Fibroblast of the aortic adventitia (primary cell): ENCODE measurements around the gene SPRYD4. TPM values are rescaled to one million over a fixed set of nuclear protein-coding genes. Genes with fewer than 3 reads are reported as not detected.

ENCODE experiments used
- DNase-seq: peaks from one replicate; pipeline ENCODE4 v3.0.0-alpha.2; 2010; ENCODE audit warnings: low read depth
- H3K4me3 ChIP-seq: 2 replicates; pipeline ENCODE4 v1.5.1; 2011; ENCODE audit warnings: low read depth, mild to moderate bottlenecking, control low read depth, low read length, moderate library complexity
- total RNA-seq: library from RNA; depleted of rRNA; stranded (reverse); fragments of >200 nt; gene quantifications from 2 replicates; pipeline ENCODE4 v1.2.3, GENCODE V29; 2012; ENCODE audit warnings: low replicate concordance
- TF ChIP-seq, protein P1 (sequence below): IDR thresholded peaks from 2 replicates; pipeline ENCODE4 v1.5.1; 2011; ENCODE audit warnings: mild to moderate bottlenecking, low read length, control low read depth, inconsistent platforms; ENCODE audit not compliant: insufficient read depth

SPRYD4 gene
- total RNA-seq: 2.3 and 3.0 TPM in 2 replicates

DNA sequence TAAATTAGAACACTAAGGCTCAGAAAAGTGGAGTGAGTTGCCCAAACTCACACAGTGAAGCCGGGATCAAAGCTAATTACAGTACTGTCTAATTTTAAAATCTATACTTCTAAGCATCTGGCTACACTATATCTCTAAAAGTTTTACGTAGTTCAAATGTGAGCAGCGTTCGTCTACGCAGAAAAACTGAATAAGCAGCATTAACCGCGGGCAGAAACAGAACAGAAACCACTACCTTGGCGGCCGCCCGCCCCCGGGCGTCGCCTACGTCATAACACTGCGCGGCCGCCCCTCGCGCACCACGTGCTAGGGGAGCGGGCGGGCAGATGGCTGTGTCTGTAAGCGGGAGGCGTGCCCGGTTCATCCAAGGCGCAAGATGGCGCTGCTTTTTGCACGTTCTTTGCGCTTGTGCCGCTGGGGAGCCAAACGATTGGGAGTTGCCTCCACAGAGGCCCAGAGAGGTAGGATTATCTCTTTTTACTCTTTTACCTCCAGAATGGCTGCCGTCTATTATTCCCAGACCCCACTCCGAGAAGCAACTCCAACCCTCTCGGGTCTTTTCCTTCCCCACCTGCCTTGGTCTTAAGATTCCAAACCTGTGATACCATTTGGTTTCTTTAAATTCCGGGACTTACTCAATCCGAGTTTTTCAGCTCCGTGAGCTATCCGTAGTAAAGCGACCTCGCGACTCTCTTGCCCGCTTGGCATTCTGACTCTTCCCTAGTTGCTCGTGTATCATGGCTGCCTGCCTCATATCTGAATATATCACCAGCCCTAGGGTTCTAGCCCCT, at the start of gene SPRYD4:
Gene SPRYD4, plus strand, starts transcription at position 363 of the 791 bp plus-strand sequence. Its CDS starts 14 bp downstream, at position 377.
- TF ChIP-seq, protein P1, sequence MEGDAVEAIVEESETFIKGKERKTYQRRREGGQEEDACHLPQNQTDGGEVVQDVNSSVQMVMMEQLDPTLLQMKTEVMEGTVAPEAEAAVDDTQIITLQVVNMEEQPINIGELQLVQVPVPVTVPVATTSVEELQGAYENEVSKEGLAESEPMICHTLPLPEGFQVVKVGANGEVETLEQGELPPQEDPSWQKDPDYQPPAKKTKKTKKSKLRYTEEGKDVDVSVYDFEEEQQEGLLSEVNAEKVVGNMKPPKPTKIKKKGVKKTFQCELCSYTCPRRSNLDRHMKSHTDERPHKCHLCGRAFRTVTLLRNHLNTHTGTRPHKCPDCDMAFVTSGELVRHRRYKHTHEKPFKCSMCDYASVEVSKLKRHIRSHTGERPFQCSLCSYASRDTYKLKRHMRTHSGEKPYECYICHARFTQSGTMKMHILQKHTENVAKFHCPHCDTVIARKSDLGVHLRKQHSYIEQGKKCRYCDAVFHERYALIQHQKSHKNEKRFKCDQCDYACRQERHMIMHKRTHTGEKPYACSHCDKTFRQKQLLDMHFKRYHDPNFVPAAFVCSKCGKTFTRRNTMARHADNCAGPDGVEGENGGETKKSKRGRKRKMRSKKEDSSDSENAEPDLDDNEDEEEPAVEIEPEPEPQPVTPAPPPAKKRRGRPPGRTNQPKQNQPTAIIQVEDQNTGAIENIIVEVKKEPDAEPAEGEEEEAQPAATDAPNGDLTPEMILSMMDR: no peak
- H3K4me3 ChIP-seq: peak within 1 kb of the TSS; percentile 95
- peak; percentile 90 for DNase-seq

DNA sequence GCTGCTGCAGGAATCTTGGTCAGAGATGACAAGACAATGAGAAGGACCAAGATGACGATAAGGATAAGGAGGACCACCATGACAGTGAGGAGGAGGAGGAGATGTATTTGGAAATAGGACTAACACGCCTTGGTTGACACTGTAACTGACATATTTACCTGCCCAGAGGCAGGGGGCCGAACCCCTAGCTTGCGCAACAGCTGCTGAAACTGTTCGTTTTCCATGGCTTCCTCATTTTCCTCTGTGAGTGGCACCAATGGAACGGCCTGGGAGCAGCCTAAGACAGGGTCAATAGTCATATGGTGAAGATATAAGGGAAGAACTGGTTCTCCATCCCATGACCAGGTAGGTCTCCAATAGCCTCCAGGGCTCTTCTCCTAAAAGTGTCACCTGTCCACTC, 48.0 kb upstream of the SPRYD4 start:
- no peak for DNase-seq
- H3K4me3 ChIP-seq: no peak overlapping the region
- TF ChIP-seq, protein P1: no peak

DNA sequence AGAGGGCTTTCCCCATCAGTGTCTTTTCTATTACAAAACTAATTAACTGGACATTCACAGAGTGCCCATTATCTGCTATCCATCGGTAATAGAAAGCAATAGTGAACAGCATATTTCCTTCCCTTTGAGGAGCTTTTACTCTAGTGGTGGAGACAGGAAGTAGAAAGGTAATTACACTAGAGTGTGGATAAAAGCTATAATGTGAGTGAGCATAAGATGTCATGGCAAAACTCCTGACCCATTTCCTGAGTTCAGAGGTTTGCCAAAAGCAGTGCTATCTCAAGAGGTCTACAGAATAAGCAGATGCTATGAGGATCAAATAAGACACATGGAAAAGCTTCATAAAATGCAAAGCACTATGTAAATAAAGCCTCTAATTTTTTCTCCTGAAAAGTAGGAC, 43.2 kb upstream of the SPRYD4 start:
- TF ChIP-seq, protein P1: no peak
- DNase-seq: no peak
- H3K4me3 ChIP-seq: no peak overlapping the region

DNA sequence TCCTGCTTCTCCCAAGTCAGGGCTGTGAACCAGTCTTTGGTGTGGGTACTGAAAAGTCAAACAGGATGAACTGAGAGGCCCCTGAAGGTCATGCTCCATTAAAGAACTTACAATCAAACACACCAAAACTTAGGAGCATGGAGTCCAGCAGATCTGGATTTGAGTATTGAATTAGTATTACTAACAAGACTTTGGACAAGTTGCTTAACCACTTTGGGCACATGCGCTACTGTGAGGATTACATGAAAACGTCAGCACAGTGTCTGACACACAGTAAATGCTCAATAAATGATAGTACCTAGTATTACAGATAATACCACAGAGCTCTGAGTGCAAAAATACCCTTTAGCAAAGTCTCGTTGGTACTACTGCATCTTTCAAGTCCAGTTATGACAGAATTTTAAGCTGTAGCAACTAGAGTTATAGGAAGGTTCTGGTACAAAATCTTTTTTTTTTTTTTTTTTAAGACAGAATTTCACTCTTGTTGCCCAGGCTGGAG, 42.4 kb upstream of the SPRYD4 start:
- TF ChIP-seq, protein P1: no peak
- H3K4me3 ChIP-seq: no peak overlapping the region
- no peak for DNase-seq

DNA sequence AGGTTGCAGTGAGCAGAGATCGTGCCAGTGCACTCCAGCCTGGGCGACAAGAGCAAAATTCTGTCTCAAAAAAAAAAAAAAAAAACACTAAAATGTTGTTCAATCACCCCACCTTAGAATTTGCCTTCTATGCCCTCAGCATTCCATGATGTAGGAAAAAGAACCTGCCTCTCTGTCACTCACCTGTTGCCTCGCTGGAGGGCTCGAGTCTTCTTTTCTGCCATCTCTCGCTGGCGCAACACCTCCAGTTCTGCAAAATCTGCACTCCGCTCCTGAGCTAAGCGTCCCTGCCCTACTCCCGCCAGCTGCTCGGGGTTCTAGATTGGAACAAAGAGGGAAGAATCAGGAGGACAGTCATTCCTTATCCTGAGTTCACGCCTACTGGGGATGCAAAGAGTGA, 37.1 kb upstream of the SPRYD4 start:
- TF ChIP-seq, protein P1: no peak
- H3K4me3 ChIP-seq: no peak overlapping the region
- DNase-seq: no peak

DNA sequence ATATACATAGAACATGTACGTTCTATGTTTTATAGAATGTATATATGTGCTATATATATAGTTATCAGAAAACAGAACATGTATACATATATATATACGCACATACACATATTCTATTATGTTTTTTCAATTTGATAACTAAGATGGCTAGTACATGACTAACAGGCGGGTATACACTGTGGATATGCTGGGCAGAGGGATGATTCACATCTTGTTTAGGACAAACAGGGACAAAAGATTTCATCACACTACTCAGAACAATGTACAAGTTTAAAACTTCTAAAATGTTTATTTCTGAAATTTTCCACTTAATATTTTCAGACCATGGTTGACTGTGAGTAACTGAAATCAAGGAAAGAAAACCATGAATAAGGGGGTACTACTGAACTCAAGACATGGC, 36.5 kb upstream of the SPRYD4 start:
- no peak overlapping the region for H3K4me3 ChIP-seq
- TF ChIP-seq, protein P1: no peak
- no peak for DNase-seq
